HS-27A (cell line): ENCODE data around the gene PCNA.

Source experiments
- DNase-seq: peaks from one replicate; pipeline ENCODE4 v3.0.0-alpha.2; 2012; ENCODE audit warnings: low read depth, missing footprints

The PCNA gene

DNA sequence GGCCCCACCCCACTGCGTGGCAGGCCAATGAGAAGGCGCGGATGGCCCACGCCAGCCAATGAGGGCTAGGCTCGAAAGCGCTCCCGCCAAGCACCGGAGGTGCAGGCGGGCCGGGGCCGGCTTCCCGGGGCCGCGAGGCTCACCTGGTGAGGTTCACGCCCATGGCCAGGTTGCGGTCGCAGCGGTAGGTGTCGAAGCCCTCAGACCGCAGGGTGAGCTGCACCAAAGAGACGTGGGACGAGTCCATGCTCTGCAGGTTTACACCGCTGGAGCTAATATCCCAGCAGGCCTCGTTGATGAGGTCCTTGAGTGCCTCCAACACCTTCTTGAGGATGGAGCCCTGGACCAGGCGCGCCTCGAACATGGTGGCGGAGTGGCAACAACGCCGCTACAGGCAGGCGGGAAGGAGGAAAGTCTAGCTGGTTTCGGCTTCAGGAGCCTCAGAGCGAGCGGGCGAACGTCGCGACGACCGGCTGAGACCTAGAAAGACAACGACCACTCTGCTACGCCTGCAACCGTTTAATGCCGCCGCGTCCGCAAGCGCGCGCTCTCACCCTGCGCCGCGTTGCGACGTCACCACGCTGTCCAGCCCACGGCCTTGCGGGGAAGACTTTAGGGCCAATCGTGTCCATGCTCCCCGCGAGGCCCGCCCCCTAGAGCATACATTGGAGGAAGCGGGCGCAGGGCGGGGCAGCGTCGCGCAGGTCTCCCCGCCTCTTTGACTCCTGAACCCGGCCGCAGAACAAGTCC, at the start of gene PCNA:
Gene PCNA (minus strand): TSS at position 524 of the 750 bp plus-strand sequence. CDS start 160 bp downstream, at position 364.
- DNase-seq, result peak; percentile 88

DNA sequence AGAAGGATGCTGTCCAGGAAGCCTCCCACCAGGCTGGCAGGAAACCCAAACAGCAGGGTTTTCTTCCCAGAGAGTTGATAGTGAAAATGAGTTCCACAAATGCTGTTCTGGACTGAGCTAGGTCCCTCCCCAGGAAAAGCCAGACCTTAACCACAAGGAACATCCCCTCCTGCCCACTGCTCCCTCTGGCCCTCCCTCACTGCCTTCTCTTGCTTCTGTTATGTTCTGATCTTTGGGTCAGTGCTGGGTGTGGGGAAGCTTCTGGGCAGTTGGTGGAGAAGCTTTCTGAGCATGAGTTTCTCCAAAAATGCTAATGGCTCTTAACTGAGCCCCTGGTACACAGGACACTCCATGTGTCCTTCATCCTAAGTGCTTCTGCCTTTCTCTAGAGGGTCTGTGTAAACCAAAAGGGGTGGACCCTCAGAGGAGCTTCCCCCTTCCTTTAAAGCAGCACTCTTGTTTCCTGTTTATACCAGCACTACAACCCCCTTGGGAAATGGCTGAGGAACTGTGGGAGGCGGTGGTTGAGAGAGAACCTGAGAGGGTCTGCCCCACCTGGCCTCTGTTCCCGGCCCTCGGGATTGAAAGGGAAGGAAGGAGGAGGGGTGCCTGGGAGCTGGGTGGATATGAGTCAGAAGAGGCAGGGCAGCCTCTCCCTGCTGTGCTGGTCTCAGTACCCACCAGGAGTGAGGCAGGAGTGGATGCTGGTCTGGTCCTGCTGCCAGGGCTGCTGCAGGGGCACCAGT, 49.1 kb upstream of the PCNA start:
- no peak for DNase-seq

DNA sequence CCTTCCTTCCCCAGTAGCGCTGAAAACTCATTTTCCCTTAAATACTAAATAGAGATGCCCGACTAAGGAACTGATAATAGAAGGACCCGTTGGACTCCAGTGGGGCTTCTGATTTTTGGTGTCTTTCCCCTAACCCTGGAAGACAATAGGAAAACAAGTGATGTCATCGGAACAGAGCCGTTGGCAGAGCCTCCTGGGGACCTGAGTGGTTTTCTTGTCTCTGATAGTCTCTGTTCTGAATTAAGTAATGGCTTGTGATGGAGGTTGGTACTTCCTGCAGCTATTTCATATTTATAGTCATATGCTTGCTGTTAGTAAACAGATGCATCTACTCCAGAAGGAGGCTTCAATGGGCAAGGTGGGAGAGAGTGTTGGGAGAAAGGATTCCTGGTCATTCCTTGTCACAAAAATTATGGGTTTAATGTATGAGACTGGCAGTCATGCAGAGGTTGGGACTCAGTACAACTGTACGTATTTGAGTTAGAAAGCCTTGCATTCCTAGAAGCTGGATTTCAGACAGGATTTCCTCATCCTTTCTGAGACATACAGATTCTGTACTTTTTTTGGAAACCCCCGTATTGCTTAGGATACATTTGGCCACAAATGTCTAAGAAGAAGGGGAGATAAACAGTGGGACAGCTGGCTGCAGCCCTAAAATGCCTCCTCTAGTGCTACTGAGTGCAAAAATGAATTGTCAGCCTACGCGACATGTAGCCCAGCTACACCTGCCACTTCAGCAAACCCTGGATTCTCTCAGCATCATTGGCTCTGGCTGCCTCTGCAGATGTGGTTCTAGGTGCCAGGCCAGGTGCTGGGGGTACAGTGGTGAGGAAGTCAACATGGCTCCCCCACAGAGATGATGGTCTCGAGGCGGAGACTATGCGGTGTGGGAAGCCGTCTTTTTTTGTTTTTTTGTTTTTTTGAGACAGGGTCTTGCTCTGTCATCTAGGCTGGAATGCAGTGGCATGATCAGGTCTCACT, 45.2 kb upstream of the PCNA start:
- no peak for DNase-seq

DNA sequence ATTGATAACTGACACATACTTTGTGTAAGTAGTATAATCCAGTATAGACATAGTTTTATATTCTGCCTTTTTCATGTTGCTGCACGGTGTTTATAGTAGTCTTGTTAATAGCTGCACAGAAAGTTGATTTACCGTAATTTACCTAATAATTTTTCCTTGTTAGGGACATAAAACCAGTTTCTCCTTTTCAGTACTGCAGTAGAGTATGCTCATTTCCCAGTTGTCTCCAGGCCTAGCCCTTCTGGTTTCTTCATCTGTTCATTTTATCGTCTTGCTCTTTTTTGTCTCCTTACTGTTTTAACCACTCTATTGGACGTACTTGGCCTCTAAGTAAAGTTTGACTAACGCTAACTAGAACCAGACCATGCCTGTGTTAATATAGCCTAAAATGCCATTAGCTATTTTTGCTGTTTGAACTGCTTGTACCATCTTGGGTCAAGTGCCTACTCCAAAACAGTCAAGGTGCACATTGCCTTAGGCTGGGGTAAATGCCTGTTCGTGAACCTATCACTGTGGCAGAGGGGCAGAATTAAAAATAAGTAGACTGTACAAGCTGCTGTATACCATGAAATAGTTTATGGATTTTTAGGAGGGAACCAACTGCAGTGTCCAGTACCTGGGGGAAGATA, 41.9 kb upstream of the PCNA start:
- no peak for DNase-seq

DNA sequence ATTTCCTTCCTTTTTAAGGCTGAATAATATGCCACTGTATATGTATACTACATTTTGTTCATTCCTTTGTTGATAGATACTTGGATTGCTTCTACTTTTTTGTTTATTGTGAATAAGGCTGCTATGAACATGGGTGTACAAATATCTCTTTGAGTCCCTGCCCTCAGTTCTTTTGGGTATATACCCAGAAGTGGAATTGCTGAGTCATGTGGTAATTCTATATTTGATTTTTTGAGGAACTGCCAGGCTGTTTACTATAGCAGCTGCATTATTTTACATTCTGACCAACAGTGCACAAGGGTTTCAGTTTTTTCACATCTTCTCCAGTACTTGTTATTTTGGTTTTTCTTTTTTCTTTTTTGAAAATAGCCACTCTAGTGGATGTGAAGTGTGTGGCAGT, 41.1 kb upstream of the PCNA start:
- DNase-seq, result no peak

GRCh38 chr20:5159928-5160327, 40.2 kb upstream of the PCNA start:
- no peak for DNase-seq

- DNase-seq, result peak; percentile 41
Observed at GRCh38 chr20:5156675-5157448, 37.1 kb upstream of the PCNA start.

- DNase-seq, result no peak
Observed at GRCh38 chr20:5155404-5155803, 35.6 kb upstream of the PCNA start.

DNA sequence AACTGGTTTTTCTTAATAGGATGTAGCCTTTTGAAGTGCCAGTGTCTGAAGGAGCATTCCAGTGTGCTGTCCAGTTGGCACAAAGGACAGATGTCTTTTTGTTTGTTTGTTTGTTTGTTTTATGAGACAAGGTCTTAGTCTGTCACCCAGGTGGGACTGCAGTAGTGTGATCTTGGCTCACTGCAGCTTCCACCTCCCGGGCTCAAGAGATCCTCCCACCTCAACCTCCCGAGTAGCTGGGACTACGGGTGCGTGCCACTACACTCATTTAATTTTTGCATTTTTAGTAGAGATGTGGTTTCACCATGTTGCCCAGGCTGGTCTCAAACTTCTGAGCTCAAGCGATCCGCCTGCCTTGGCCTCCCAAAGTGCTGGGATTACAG, 34.8 kb upstream of the PCNA start:
- no peak for DNase-seq

DNA sequence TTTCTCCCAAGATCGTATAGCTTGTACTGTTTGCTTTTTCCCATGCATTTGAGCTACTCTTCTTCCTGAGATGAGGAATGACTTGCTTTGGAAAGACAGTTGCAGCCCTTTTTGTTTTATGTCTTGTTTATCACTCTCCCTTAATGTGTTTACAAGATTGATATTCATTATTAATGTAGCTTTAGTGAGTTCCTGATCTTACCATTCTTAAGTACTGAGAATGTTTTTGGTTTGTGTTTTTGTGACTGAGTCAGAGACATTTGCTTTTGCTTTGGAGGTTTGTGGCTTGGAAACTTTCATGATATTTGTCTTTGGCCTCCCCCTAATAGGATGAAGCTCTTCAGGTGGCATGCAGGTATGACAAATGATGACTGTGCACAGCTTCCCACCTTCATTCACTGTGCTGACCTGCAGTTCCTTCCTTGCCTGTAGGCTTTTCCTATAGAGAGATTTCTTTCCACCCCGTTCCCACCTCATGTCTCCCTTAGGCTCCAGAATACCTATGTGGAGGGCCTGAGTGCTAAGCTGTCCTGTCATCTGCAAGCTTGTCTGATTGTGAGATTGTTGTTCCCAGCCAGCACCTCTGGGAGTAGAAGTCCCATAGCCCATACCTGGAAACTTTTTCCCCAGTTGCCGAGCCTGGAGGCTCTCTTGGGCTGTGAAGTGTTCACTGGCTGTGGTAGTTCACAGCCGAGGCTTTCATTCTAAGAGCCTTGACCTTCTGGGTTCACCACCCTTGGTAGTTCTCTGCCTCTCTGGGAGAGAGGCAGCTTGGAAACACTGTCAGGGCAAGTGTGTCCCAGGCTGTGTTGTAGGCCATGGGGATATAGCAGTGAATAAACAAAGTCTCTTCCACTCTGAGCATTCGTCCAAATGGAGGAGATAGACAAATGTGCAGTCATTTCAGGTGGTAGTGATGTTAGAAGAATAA, 34.1 kb upstream of the PCNA start:
- DNase-seq, result no peak

- no peak for DNase-seq
Observed at GRCh38 chr20:5153152-5153467, 33.4 kb upstream of the PCNA start.

DNA sequence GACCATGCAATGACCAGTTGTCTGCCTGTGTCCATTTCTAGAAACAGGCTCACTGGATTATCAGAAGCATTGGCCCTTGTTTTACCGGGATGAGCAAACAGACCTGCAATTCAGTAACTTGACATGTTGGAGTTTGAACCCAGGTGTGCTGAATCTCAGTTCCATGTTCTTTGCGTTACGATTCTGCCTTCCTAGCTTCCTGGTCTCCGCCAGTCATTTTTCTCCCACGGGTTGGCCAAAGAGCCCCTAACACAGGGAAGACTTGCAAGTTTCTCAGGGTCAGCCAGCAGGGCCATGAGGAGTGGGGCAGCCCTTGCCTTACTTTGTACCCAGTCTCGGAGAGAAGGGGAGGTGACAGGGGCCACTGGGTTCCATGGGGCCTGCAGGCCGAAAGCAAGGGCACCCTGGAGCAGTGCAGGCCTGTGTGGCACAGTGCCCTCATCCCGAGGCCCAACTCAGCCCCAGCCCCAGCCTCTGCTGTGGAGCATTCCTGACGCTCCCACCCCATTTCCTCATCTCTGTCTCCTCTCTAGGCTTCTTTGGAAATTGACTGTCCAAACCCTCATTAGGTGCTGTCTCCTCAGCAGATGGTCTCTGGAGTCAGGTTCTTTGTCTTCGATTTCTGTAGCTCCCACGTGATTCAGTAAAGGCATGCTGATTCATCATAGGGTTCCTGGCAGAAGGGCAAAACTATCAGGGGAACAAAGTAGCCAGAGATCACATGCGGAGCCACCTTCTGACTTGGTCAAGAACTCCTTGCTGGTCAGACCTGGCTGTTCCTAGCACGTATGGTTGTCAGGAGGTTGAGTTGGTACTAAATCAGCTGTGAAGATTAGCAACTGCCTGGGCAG, 30.7 kb upstream of the PCNA start:
- DNase-seq, result no peak

GRCh38 chr20:5149892-5150225, 30.1 kb upstream of the PCNA start:
- no peak for DNase-seq

GRCh38 chr20:5148581-5148980, 28.8 kb upstream of the PCNA start:
- no peak for DNase-seq

DNA sequence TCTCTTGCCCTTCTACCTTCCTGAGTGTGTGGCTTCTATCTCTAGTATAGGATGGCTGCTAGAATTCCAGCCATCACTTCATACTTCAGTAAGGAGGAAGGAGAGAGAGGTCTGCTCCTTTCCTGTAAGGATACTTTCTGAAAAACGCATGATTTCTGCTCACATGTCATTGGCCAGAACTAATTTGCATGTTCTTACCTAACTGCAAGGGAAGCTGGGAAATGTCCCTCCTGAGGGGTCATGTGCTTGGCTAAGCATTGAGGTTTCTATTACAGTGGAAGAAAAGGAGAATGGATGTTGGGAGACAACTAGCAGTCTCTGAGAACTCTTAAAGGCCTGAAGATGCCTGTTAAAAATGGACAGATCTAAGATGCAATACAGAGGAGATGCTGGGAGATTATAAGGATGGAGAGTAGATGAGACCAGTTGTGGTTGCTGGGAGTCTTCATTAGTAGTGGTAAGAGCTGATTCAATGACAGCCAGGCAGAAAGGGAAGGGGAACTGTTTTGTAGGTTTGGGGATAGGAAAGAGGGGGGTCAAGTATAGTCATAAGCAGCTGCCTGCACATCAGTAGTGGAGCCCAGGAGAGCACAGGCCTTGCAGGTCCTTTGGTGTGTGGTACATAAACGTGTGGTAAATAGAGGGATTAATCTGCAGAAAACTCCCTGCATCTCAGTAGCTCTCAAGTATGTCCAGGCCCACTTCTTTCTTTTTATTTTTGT, 27.3 kb upstream of the PCNA start:
- DNase-seq, result no peak

GRCh38 chr20:5146099-5146668, 26.4 kb upstream of the PCNA start:
- no peak for DNase-seq

GRCh38 chr20:5145365-5146098, 25.8 kb upstream of the PCNA start:
- no peak for DNase-seq

- DNase-seq, result no peak
Observed at GRCh38 chr20:5143851-5144250, 24.1 kb upstream of the PCNA start.
